SKM-1 treated with dmso at 0.1 percent for 144 hours (cell line): ENCODE measurements around the gene ABHD17B.
"Not testable (repeated sequence)": the region's sequence is repeated elsewhere in the genome, so short reads cannot be mapped to it uniquely, and the experiment has no call there.

Experiments
- DNase-seq: peaks from one replicate; lab custom pipeline; 2025; ENCODE audit not compliant: unreplicated experiment; lab: John Stamatoyannopoulos, UW

Gene ABHD17B

GRCh38 chr9:71916834-71917534 is 6.0 kb upstream of the ABHD17B start:
- no peak for DNase-seq

GRCh38 chr9:71915495-71915894 is 4.5 kb upstream of the ABHD17B start:
- DNase-seq, result no peak

GRCh38 chr9:71911908-71912335 is 929 bp upstream of the ABHD17B start:
- DNase-seq, result no peak

GRCh38 chr9:71910650-71911060 is 338 bp downstream of the ABHD17B start:
- no peak for DNase-seq

GRCh38 chr9:71909887-71910649 is 925 bp downstream of the ABHD17B start:
- DNase-seq, result no peak

- no peak for DNase-seq
Observed at GRCh38 chr9:71908825-71909224, 2.2 kb downstream of the ABHD17B start.

- no peak for DNase-seq
Observed at GRCh38 chr9:71904076-71904475, 6.9 kb downstream of the ABHD17B start.

GRCh38 chr9:71901695-71902597 is 9.0 kb downstream of the ABHD17B start:
- DNase-seq, result no peak

- DNase-seq, result not testable (repeated sequence)
Observed at GRCh38 chr9:71898756-71899155, 12.2 kb downstream of the ABHD17B start.

GRCh38 chr9:71897577-71897976 is 13.4 kb downstream of the ABHD17B start:
- peak; percentile 31 for DNase-seq

- no peak for DNase-seq
Observed at GRCh38 chr9:71896761-71897160, 14.2 kb downstream of the ABHD17B start.

GRCh38 chr9:71895955-71896354 is 15.0 kb downstream of the ABHD17B start:
- DNase-seq, result no peak

GRCh38 chr9:71895117-71895516 is 15.9 kb downstream of the ABHD17B start:
- no peak for DNase-seq

GRCh38 chr9:71891557-71892189 is 19.3 kb downstream of the ABHD17B start:
- no peak for DNase-seq

- DNase-seq, result no peak
Observed at GRCh38 chr9:71890042-71890679, 20.8 kb downstream of the ABHD17B start.

- DNase-seq, result no peak
Observed at GRCh38 chr9:71887362-71887761, 23.6 kb downstream of the ABHD17B start.

GRCh38 chr9:71886541-71886940 is 24.5 kb downstream of the ABHD17B start:
- no peak for DNase-seq

- DNase-seq, result no peak
Observed at GRCh38 chr9:71886015-71886414, 25.0 kb downstream of the ABHD17B start.

GRCh38 chr9:71885467-71885866 is 25.5 kb downstream of the ABHD17B start:
- no peak for DNase-seq

- DNase-seq, result no peak
Observed at GRCh38 chr9:71884005-71884404, 27.0 kb downstream of the ABHD17B start.
